Endometrium (tissue), 2 donors: ENCODE data around the gene KIAA0513.
"Not testable (repeated sequence)": the region's sequence is repeated elsewhere in the genome, so short reads cannot be mapped to it uniquely, and the experiment has no call there.

Experiments
- FAIRE-seq: peaks from 2 replicates; lab custom pipeline; 2012; peaks lifted over from hg19 to GRCh38; lab: Jason Lieb, UNC
- donor health status: control.
- donor health status: control.

KIAA0513 gene

DNA sequence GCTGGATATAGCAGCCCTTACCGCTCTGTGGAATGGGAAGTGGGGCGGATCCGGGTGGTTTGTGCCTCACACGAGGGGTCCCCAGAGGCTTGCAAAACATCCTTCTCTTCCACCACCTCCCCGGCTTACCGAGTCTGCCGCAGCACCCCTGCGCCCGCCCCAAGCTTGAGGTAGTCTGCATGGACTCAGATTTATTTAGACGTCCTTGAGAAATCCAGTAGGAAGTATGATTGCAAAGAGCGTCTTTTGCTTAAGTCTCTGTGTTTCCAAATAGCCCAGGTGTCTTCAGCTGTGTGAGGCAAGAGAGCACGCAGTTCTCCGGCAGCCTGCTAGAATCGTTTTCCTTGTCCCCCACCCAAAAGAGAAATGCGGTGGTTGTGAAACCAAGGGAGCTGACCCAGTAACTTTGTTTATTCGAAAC is 2.4 kb downstream of the KIAA0513 start:
- FAIRE-seq: no peak

- no peak for FAIRE-seq
Measured at GRCh38 chr16:85031451-85031850, 3.9 kb downstream of the KIAA0513 start.

- not testable (repeated sequence) for FAIRE-seq
Measured at GRCh38 chr16:85032187-85032586, 4.6 kb downstream of the KIAA0513 start.

GRCh38 chr16:85033171-85033570 is 5.6 kb downstream of the KIAA0513 start:
- no peak for FAIRE-seq

DNA sequence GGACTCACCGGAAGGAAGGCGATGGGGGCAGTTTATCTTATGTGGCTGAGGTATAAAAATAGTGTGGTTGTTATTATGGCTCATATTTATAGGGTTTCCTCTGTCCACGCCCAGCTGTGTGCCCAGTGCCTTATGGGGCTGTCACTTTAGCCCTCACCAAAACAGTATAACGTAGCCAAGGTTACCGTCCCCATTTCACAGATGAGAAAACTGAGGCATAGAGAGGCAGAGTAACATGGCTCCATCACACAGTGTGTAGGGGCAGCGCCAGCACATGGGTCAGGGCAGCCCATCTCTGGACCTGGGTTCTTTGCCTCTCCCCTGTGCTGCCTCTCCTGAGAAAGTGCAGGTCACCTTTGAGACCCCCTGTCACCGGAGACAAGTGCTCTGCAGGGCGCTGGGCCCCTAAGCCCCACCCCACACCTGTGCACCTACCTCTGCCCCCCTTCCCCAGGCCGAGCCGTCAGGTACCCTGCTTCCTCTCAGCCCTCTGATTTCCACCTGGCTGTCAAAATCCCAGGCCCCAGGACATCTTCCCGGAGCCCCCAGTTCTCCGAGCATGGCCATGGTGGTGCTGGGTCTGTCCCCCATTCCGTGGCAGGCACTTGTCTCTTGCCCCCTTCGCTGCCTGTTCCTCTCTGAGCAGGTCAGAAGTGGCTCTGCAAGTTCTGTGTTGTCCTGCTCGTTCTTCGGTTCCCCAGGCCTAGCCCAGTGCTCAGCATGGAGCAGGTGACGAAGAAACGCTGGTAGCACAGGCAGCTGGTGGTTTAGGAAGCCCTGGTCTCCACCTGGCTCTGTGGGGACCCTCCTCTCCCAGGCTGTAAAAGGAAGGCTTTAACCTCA is 7.2 kb downstream of the KIAA0513 start:
- no peak for FAIRE-seq

- no peak for FAIRE-seq
Measured at GRCh38 chr16:85036236-85037049, 8.8 kb downstream of the KIAA0513 start.

- FAIRE-seq: no peak
Measured at GRCh38 chr16:85037050-85037410, 9.4 kb downstream of the KIAA0513 start.

GRCh38 chr16:85037721-85038120 is 10.1 kb downstream of the KIAA0513 start:
- no peak for FAIRE-seq

DNA sequence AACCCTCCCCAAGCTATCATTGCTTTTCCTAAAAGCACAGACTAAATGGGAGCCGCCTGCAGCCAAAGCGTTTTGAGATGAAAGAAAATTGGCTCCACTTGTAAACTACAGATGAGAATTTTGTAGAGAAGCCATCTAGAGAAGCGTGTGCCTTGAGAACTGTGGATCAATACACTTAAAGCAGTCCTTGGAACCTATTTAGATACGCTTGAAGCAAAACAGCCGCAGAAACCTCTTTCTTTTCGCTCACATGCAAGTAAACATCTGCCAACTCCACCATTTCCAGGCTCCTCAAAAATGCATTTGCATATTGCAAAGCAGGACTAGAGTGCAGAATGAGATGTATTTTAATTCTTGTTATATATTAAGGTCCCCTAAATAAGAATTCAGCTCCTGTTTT is 13.1 kb downstream of the KIAA0513 start:
- FAIRE-seq: no peak

GRCh38 chr16:85041219-85042166 is 13.9 kb downstream of the KIAA0513 start:
- no peak for FAIRE-seq

DNA sequence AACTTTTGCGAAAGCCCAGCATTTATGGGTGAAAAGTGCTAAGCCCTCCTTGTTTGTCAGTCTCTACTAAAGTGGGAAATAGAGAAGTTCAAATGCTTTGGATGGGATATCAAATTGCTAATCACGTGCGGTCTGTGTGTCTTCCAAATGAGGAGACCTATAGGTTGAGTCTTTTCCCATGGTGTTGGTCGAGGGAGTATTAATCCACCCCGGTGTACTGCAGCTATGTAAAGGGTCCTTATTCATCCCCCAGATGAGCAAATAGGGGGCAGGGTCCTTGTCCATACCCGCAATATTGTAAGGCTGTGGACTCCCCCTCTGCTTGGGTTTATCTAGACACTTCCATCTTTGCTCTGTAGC is 14.6 kb downstream of the KIAA0513 start:
- no peak for FAIRE-seq

- FAIRE-seq: no peak
Measured at GRCh38 chr16:85042606-85043005, 15.0 kb downstream of the KIAA0513 start.

- FAIRE-seq: no peak
Measured at GRCh38 chr16:85045077-85045476, 17.5 kb downstream of the KIAA0513 start.

GRCh38 chr16:85045641-85046471 is 18.3 kb downstream of the KIAA0513 start:
- no peak for FAIRE-seq

DNA sequence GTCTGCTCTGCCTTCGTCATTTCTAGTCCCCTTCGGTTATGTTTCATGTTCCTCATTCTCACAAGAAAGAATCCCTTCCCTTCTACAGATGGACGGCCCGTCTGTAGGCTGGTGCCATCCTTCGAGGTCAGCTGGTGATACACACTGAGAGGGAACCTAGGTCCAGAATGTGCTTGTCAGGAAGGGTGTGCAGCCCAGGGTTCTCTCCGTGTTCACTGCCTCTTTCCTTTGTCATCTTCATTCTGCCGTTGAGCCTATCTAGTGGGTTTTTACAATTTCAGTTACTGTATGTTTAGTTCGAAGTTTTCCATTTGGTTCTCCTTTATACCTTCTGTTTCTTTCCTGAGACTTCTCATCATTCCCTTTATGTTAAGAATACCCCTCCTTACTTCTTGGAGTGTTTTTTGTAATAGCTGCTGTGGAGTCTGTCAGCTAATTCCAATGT is 18.9 kb downstream of the KIAA0513 start:
- no peak for FAIRE-seq

- FAIRE-seq: no peak
Measured at GRCh38 chr16:85046931-85047866, 19.6 kb downstream of the KIAA0513 start.

DNA sequence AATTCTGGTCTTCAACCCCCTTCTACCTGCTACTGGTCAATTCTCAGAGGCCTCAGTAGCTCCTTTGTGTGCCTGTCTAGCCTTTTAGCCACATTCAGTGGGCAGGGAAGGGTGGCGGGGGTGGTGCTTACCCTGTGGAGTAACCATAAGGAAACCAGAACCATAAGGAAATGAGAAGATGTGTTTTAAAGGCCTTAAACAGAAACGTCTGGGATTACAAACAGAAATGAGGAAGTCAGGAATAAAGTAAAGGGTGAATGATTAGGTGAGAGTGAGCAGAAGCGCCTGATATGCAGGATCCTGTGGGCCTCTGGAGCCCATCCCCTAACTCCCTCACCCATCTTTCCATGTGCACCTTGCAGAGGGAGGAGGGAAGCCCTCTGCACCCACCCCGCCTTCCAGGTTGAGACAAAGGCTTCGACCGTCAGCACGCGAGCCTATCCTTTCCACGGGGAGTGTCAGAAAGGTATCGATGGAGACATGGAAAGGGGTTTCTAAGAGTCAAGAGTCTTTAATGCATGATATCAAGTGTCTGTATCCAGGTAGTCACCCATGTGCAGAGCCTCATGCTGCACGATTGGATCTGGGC is 20.4 kb downstream of the KIAA0513 start:
- FAIRE-seq: no peak

GRCh38 chr16:85048921-85049562 is 21.4 kb downstream of the KIAA0513 start:
- FAIRE-seq: no peak

GRCh38 chr16:85049706-85050305 is 22.2 kb downstream of the KIAA0513 start:
- FAIRE-seq: no peak
